Measurements from ENCODE around the gene PCDH12.

PCDH12 gene

GRCh38 chr5:141958113-141958512, at the start of gene PCDH12:
Gene PCDH12, minus strand, starts transcription at chr5:141958202. Its CDS starts 351 bp downstream, at chr5:141957851.
- peak; percentile 31 for DNase-seq (ENCODE audit: low read depth)

GRCh38 chr5:142007237-142007544, 49.2 kb upstream of the PCDH12 start:
- DNase-seq (ENCODE audit: low read depth), result no peak

GRCh38 chr5:142006363-142007236, 48.6 kb upstream of the PCDH12 start:
- DNase-seq (ENCODE audit: low read depth), result no peak

GRCh38 chr5:142003266-142003800, 45.3 kb upstream of the PCDH12 start:
- DNase-seq (ENCODE audit: low read depth), result no peak

- DNase-seq (ENCODE audit: low read depth), result peak; percentile 41
These were observed 42.9 kb upstream of the PCDH12 start for GRCh38 chr5:142000704-142001484.

GRCh38 chr5:142000173-142000572, 42.2 kb upstream of the PCDH12 start:
- no peak for DNase-seq (ENCODE audit: low read depth)

- no peak for DNase-seq (ENCODE audit: low read depth)
These were observed 39.5 kb upstream of the PCDH12 start for GRCh38 chr5:141997358-141997960.

GRCh38 chr5:141995656-141996055, 37.7 kb upstream of the PCDH12 start:
- no peak for DNase-seq (ENCODE audit: low read depth)

- DNase-seq (ENCODE audit: low read depth), result no peak
These were observed 36.6 kb upstream of the PCDH12 start for GRCh38 chr5:141994511-141995136.

GRCh38 chr5:141992349-141992963, 34.5 kb upstream of the PCDH12 start:
- DNase-seq (ENCODE audit: low read depth), result peak; percentile 74

GRCh38 chr5:141989720-141990119, 31.7 kb upstream of the PCDH12 start:
- DNase-seq (ENCODE audit: low read depth), result no peak

GRCh38 chr5:141986072-141986471, 28.1 kb upstream of the PCDH12 start:
- no peak for DNase-seq (ENCODE audit: low read depth)

GRCh38 chr5:141982626-141983025, 24.6 kb upstream of the PCDH12 start:
- DNase-seq (ENCODE audit: low read depth), result no peak

- no peak for DNase-seq (ENCODE audit: low read depth)
These were observed 20.4 kb upstream of the PCDH12 start for GRCh38 chr5:141978389-141978788.

- no peak for DNase-seq (ENCODE audit: low read depth)
These were observed 18.2 kb upstream of the PCDH12 start for GRCh38 chr5:141976176-141976575.

GRCh38 chr5:141973871-141974595, 16.0 kb upstream of the PCDH12 start:
- DNase-seq (ENCODE audit: low read depth), result peak; percentile 88

GRCh38 chr5:141969783-141970771, 12.1 kb upstream of the PCDH12 start:
- DNase-seq (ENCODE audit: low read depth), result peak; percentile 25

- peak; percentile 97 for DNase-seq (ENCODE audit: low read depth)
These were observed 11.1 kb upstream of the PCDH12 start, which contains the start of gene RNF14 for GRCh38 chr5:141968914-141969608. Gene RNF14, plus strand, starts transcription at chr5:141969105. Its CDS starts 4,484 bp downstream, at chr5:141973589.

- DNase-seq (ENCODE audit: low read depth), result no peak
These were observed 8.9 kb upstream of the PCDH12 start for GRCh38 chr5:141966963-141967333.
